ENCODE results near the gene ADGRG7.
A peak's percentile ranks its signal among the peaks of the same experiment; 100 is the strongest.

Gene ADGRG7

DNA sequence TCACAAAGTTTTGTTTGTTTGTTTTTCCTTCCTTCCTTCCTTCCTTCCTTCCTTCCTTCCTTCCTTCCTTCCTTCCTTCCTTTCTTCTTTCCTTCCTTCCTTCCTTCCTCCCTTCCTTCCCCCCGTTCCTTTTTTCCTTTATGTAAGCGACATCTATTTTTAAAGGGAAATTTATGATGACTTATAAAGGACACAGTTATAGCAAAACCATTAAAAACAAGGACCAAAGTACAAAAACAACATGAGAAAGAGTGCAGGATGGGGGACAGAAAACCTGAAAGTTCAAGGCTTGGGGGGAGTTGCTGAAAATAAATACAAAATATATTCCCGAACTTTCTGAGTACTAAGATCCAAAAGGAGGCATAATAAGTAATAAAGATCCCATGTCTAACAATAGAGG is 1.8 kb downstream of the ADGRG7 start:
- no peak for DNase-seq (ENCODE audit: low read depth)
- TF ChIP-seq, protein P1, sequence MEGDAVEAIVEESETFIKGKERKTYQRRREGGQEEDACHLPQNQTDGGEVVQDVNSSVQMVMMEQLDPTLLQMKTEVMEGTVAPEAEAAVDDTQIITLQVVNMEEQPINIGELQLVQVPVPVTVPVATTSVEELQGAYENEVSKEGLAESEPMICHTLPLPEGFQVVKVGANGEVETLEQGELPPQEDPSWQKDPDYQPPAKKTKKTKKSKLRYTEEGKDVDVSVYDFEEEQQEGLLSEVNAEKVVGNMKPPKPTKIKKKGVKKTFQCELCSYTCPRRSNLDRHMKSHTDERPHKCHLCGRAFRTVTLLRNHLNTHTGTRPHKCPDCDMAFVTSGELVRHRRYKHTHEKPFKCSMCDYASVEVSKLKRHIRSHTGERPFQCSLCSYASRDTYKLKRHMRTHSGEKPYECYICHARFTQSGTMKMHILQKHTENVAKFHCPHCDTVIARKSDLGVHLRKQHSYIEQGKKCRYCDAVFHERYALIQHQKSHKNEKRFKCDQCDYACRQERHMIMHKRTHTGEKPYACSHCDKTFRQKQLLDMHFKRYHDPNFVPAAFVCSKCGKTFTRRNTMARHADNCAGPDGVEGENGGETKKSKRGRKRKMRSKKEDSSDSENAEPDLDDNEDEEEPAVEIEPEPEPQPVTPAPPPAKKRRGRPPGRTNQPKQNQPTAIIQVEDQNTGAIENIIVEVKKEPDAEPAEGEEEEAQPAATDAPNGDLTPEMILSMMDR (IDR thresholded peaks at IDR 0.05; ENCODE audit: low read length, missing control alignments) = no peak
- no peak overlapping the region for H3K4me3 ChIP-seq (replicated peaks; ENCODE audit: low read depth, low read length)

DNA sequence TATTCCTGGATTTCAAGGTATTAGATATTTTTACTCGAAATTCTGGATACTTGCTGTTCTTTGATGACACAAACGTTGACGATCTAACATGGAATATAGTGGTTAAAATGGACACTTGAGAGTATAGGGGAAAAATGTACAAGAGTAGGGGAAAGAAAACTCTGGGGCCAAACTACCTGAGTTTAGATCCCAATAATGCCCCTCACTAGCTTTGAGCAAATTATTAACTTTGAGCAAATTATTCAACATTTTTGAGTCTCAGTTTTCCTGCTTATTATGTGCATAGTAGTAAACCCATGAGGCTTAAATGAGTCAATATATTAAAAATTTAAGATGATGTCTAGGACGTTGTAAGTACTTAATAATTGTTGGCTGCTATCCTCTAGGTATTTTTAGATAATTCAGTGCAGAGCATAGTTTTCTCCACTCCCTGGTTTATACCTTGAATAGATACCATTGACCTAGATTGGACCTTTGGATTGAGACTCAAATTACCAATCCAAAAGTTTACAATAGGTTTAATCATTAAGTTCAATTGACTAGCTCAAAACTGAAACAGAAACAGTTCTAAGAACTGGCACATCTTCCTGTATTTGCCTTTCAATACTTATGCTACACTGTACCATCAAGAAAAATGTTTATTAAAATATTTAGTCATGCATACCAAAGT is 4.5 kb downstream of the ADGRG7 start:
- TF ChIP-seq, protein P1 (IDR thresholded peaks at IDR 0.05; ENCODE audit: low read length, missing control alignments) = no peak
- H3K4me3 ChIP-seq (replicated peaks; ENCODE audit: low read depth, low read length) = no peak overlapping the region

DNA sequence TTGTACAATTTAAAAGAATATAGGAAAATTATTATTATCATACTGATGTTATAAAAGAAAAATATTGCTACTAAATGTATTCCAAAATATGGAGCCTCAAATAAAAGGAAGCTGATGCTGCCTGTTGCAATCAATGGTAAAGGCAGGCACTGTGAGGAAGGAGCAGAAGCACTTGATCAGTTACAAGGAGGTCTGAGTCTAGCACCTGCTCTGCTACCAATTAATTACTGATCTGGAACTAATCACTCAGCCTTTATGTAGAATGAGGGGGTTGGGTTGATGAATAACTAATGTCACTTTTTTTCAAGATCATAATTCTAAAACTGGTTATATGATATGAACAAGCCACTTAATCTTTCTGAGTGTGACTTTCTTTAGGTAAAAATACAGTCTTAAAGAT is 5.5 kb downstream of the ADGRG7 start:
- no peak overlapping the region for H3K4me3 ChIP-seq (replicated peaks; ENCODE audit: low read depth, low read length)
- TF ChIP-seq, protein P1 (IDR thresholded peaks at IDR 0.05; ENCODE audit: low read length, missing control alignments) = no peak
- no peak for DNase-seq (ENCODE audit: low read depth)

More for the DNA sequence above, 4.5 kb downstream of the ADGRG7 start:
- DNase-seq (ENCODE audit: low read depth) = no peak

DNA sequence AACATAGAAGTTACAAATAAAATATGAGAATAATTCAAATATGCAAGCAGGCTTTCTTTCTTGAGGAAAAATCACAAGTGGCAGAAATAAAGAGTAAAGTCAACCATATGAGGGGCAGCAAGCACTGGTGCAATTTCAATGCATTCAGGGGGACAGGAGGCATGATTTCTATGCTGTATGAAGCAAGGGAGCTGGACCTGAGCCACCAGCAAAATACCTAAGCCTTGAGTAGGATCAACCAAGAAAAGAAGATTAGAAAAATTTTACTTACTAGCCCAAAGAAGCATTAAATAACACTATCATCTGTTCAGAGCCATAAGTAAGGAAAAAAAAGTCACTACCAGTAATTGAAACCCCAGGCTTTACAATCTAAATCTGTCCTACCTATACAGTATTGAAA is 6.3 kb downstream of the ADGRG7 start:
- TF ChIP-seq, protein P1 (IDR thresholded peaks at IDR 0.05; ENCODE audit: low read length, missing control alignments) = no peak
- DNase-seq (ENCODE audit: low read depth) = peak; percentile 57

DNA sequence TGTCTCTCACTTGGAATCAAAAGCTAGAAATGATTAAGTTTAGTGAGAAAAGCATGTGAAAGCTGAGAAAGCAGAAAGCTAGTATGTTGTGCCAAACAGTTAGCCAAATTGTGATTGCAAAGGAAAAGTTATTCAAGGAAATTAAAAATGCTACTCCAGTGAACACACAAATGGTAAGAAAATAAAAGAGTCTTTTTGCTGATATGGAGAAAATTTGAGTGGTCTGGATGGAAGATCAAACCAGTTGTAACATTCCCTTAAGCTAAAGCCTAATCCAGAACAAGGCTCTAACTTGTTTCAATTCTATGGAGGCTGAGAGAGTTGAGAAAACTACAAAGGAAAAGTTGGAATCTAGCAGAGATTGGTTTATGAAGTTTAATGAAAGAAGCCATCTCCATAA is 11.8 kb downstream of the ADGRG7 start:
- TF ChIP-seq, protein P1 (IDR thresholded peaks at IDR 0.05; ENCODE audit: low read length, missing control alignments) = no peak
- no peak overlapping the region for H3K4me3 ChIP-seq (replicated peaks; ENCODE audit: low read depth, low read length)
- DNase-seq (ENCODE audit: low read depth) = no peak

More for the DNA sequence above, 6.3 kb downstream of the ADGRG7 start:
- H3K4me3 ChIP-seq (replicated peaks; ENCODE audit: low read depth, low read length) = no peak overlapping the region

DNA sequence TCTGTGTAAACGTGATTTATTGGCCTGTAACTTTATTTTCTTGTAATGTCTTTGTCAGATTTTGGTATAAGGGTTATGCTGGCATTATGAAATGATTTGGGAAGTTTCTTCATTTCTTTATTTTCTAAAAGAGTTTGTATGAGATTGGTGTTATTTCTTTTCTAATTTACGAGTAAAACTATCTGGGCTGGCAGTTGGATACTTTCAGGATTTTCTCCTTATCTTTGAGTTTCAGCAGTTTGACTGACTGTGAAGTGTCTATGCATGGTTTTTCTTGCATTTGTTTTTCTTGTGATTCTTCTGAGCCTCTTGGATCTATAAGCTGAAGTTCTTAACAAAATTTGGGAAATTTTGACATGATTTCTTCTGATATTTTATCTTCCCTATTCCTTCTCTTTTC is 18.1 kb downstream of the ADGRG7 start:
- no peak overlapping the region for H3K4me3 ChIP-seq (replicated peaks; ENCODE audit: low read depth, low read length)
- TF ChIP-seq, protein P1 (IDR thresholded peaks at IDR 0.05; ENCODE audit: low read length, missing control alignments) = no peak
- DNase-seq (ENCODE audit: low read depth) = no peak

All from fibroblast of pulmonary artery (primary cell).